HG03175 (cell line): Measurements from ENCODE around the gene GAGE13.
A peak's percentile ranks its signal among the peaks of the same experiment; 100 is the strongest.
"Not testable (repeated sequence)": the region's sequence is repeated elsewhere in the genome, so short reads cannot be mapped to it uniquely, and the experiment has no call there.

ENCODE experiments used
- ATAC-seq: cut with Tn5 transposase; IDR thresholded peaks from one replicate; pipeline ENCODE4 v1.9.1; 2021; ENCODE audit warnings: mild to moderate bottlenecking, moderate library complexity; ENCODE audit not compliant: unreplicated experiment

GAGE13 gene

DNA sequence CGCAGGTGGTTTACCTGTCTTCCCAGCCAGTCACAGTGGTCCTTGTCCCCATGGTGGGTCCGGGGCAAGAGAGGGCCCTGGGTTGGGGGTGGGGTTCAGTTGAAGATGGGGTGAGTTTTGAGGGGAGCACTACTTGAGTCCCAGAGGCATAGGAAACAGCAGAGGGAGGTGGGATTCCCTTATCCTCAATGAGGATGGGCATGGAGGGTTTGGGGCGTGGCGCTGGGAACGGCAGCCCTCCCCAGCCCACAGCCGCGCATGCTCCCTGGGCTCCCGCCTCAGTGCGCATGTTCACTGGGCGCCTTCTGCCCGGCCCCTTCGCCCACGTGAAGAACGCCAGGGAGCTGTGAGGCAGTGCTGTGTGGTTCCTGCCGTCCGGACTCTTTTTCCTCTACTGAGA lies at the start of gene GAGE13:
Gene GAGE13 (plus strand): TSS at position 301 of the 400 bp plus-strand sequence. CDS start 1,156 bp downstream, outside the sequence.
- ATAC-seq, result not testable (repeated sequence)

DNA sequence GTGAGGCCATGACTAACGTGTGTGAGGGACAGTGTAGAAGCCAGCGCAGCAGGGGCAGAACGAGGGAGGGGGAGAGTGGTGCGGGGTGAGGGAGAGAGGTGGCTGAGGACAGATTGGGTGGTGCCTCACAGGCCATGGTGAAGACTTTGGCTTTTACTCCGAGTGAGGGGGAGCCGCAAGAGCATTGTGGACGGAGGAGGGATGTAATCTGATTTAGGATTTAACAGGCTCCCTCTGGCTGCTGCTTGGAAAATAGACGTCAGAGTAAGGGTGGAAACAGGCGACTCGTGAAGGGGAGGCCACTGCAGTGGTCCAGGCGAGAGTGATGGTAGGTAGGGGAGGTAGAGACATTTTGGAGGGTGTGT lies 48.8 kb upstream of the GAGE13 start:
- ATAC-seq, result no peak

DNA sequence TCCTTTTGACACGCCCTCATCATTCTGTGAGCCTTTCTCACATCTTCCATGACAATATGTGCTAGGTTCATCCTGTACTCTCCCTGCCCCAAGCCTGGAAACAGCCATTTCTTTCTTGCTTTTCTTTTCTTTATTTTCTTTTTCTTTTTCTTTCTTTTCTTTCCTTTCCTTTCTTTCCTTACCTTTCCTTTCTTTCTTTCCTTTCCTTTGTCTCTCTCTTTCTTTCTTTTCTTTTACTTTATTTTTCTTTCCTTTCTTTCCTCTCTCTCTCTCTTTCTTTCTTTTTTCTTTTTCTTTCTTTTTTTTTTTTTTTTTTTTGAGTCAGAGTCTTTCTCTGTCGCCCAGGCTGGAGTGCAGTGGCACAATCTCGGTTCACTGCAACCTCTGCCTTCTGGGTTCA lies 47.2 kb upstream of the GAGE13 start:
- no peak for ATAC-seq

GRCh38 chrX:49286136-49286535 lies 45.2 kb upstream of the GAGE13 start:
- ATAC-seq, result no peak

DNA sequence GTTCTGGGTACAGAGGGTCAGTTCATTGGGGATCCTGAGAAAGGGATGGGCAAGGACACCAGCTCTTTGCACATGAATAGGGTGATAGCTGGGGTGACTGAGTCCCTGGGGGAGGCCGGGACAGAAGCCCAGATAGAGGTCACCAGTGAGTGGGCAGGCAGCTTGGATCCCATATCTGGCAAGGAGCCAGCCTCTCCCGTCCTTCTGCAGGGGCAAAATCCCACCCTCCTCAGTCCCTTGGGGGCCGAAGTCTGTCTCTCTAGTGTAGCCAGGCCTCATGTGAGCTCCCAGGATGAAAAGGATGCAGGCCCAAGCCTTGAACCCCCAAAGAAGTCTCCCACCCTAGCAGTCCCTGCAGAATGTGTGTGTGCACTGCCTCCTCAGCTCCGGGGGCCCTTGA lies 44.8 kb upstream of the GAGE13 start:
- no peak for ATAC-seq

GRCh38 chrX:49287665-49288064 lies 43.7 kb upstream of the GAGE13 start:
- no peak for ATAC-seq

DNA sequence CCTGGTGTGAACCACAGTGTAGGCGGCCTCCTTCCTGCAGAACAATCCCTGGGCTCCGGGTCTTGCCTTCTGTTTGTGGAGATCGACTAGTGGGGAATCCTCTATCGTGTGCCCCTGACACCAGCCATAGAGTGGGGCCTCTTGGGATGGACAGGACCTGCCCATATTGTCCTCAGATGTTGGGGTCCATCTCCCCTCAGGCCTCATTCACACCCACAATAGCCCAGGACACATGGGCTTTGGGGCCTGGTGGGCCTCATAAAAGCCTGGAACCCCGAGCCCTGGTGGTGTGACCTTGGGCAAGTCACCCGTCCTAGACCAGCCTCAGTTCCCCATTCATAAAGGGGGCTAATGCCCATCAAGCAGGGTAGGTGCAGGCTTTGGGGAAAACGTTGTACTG lies 41.2 kb upstream of the GAGE13 start:
- no peak for ATAC-seq

DNA sequence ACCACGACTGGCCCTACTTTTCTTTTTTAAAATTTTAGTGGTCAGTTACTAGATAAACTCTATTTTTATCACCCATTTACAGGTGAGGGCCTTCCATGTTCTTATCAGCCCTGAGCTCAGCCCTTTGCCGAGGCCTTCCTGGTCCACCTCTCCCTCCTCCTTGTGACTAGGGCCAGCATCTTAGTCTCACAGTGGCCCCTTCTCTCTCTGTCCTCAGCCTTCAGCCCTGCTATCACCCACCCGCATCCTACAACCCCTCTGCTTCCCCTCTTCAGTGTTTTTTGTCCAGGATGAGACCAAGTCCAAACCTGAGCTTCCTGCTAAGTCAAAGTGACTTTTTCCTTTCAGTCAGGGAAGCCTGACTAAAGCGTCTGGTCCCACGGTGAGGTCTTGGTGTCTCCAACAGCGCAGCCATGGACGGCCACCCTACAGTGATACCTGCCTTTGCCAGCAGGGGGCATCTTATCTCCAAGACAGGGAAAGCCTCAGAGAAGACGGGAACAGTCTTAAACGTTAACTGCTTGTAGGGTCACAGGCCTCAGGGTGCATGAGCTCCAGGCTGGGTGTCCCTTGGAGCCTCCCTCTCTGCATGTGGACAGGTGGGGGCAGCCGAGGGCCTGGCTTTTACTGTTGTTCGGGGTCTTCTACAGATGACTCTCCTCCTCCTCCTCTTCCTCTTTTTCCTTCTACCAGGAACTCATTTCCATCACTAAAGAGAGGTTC lies 39.6 kb upstream of the GAGE13 start:
- ATAC-seq, result peak; percentile 63

- no peak for ATAC-seq
Observed at GRCh38 chrX:49292400-49293362, 38.7 kb upstream of the GAGE13 start.

DNA sequence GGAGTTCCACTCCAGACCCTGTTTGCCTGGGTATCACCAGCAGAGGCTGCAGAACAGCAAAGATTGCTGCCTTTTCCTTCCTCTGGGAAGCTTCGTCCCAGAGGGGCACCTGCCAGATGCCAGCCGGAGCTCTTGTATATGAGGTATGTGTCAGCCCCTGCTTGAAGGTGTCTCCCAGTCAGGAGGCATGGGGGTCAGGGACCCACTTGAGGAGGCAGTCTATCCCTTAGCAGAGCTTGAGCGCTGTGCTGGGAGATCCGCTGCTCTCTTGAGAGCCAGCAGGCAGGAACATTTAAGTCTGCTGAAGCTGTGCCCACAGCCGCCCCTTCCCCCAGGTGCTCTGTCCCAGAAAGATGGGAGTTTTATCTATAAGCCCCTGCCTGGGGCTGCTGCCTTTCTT lies 32.1 kb upstream of the GAGE13 start:
- not testable (repeated sequence) for ATAC-seq

- no peak for ATAC-seq
Observed at GRCh38 chrX:49300703-49301102, 30.7 kb upstream of the GAGE13 start.

GRCh38 chrX:49303346-49303745 lies 28.0 kb upstream of the GAGE13 start, which contains the start of gene GAGE10:
TSS of gene GAGE10 (plus strand) at chrX:49303646. CDS start at chrX:49304860, 1,214 bp downstream.
- no peak for ATAC-seq

DNA sequence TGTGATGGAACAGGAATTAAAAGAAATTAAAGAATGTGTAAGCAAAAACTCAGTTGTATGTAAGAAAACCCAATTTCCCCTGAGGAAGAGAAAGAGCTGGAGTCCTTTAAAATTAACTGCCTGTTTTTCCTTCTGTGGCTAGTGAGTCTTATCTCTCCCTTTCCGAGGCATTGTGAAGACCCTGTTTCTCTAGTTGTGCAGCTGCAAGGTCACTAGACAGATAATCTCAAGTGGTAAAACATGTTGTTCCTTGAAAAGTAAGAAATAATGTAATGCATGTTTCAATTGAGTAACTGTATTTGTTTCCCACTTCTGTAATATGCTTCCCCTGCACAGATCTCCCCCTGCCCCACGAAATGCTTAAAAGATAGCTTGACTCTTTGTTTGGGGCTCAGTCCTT lies 23.6 kb upstream of the GAGE13 start:
- ATAC-seq, result not testable (repeated sequence)

- peak; percentile 43 for ATAC-seq
Observed at GRCh38 chrX:49308604-49309269, 22.6 kb upstream of the GAGE13 start.

- peak; percentile 43 for ATAC-seq
Observed at GRCh38 chrX:49309401-49309981, 21.9 kb upstream of the GAGE13 start.

GRCh38 chrX:49310371-49310770 lies 21.0 kb upstream of the GAGE13 start:
- ATAC-seq, result no peak

DNA sequence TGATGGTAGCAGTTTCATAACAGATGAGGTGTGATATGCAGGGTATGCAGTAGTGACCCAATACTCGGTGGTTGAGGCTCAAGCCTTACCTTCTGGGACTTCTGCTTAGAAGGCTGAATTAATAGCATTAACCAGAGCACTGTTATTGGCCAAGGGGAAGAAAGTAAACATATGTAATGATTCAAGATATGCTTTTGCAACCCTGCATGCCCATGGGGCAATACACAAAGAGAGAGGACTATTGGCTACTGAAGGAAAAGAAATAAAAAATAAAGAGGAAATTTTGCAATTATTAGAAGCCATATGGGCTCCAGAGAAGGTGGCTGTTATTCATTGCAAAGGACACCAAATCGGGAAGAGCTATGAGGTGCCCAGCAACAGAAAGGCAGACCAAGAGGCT lies 19.2 kb upstream of the GAGE13 start:
- no peak for ATAC-seq

DNA sequence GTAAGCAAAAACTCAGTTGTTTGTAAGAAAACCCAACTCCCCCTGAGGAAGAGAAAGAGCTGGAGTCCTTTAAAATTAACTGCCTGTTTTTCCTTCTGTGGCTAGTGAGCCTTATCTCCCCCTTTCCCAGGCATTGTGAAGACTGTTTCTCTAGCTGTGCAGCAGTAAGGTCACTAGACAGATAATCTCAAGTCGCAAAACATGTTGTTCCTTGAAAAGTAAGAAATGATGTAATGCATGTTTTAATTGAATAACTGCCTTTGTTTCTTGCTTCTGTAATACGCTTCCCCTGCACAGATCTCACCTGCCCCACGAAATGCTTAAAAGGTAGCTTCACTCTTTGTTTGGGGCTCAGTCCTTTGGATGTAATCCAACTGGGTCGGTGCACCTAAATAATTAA lies 15.3 kb upstream of the GAGE13 start:
- ATAC-seq, result no peak

DNA sequence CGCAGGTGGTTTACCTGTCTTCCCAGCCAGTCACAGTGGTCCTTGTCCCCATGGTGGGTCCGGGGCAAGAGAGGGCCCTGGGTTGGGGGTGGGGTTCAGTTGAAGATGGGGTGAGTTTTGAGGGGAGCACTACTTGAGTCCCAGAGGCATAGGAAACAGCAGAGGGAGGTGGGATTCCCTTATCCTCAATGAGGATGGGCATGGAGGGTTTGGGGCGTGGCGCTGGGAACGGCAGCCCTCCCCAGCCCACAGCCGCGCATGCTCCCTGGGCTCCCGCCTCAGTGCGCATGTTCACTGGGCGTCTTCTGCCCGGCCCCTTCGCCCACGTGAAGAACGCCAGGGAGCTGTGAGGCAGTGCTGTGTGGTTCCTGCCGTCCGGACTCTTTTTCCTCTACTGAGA lies 9.6 kb upstream of the GAGE13 start, which contains the start of gene GAGE12J:
Gene GAGE12J (plus strand): TSS at position 301 of the 400 bp plus-strand sequence. CDS start 1,157 bp downstream, outside the sequence.
- not testable (repeated sequence) for ATAC-seq

DNA sequence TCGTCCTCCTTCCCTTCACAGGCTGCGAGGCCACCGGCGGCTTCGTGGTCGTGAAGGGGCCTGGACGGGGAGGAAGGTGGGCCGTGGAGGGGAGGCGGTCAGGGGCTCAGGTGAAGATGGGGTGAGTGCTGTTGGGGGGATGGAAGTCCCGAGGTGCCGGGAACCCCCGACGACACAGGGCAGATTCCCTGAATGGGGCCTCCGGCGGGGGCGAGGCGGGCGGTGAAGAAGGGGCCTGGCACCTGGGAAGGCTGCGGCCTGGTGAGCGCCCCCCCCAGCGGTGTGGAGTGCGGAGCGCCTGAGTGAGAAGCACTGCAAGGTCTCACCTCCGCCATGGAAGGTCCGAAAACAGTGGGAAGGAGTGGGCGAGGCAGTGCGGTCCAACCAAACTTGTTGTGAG lies 9.1 kb upstream of the GAGE13 start:
- ATAC-seq, result not testable (repeated sequence)

- not testable (repeated sequence) for ATAC-seq
Observed at GRCh38 chrX:49323735-49324134, 7.6 kb upstream of the GAGE13 start.
